ENCODE results near the gene PPM1H. TPM values are rescaled to one million over a fixed set of nuclear protein-coding genes. Genes with fewer than 3 reads are reported as not detected.
A peak's percentile ranks its signal among the peaks of the same experiment; 100 is the strongest.
"Not testable (repeated sequence)": the region's sequence is repeated elsewhere in the genome, so short reads cannot be mapped to it uniquely, and the experiment has no call there.

PPM1H gene
- total and polyA plus RNA-seq, 4 donors = 2.3 to 7.2 (median 4.1) TPM

DNA sequence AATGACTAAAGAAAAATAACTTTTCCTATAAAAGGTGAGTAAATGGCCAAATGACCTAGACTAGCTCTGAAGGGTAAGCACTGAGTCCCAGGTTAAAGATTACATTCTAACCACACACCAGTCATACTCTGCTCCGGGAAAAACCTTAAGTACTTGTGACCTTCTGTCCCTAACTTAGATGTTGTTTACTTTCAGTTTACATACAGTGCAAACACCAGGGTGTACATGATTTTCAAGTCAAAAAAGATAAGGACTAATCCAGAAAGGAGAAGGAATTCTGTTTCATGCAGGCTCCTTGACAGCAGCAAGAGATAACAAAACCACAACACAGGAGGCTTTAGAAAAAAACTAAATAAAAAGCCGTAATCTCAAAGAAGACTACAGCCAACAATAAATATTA, 174.2 kb downstream of the PPM1H start:
- Histone ChIP-seq H3K4me3 (ENCODE audit: low read depth in 1 of 3, low read length in 3 of 3) (no peak overlapping the region), H3K9ac (ENCODE audit: low read depth in 1 of 2, low read length in 2 of 2) (no peak overlapping the region), H3K9me3 (ENCODE audit: control insufficient read depth in 4 of 4, low read length in 3 of 4) (no peaks in the 10 kb centered on the region), H3K27ac (ENCODE audit: low read depth in 1 of 2, low read length in 2 of 2) (peak overlapping the region in 1 of 2 donors; percentile 15), H3K4me1 (ENCODE audit: control insufficient read depth in 4 of 4, insufficient read depth in 4 of 4, low read length in 3 of 4) (peaks cover 3 to 17% (median 9%) of the 10 kb centered on the region in 4 donors), H3K36me3 (ENCODE audit: control insufficient read depth in 4 of 4, insufficient read depth in 3 of 4, low read depth in 1 of 4, low read length in 3 of 4) (no peaks in the 10 kb centered on the region), H3K27me3 (ENCODE audit: control insufficient read depth in 4 of 4, insufficient read depth in 4 of 4, low read length in 3 of 4) (no peaks in the 10 kb centered on the region)
- TF ChIP-seq HNF4A (conservative IDR thresholded peaks at IDR 0.05) (peak; percentile 73 to 75), JUND (IDR thresholded peaks at IDR 0.05) (no peak), HNF4G (IDR thresholded peaks at IDR 0.05) (peak; percentile 27), TAF1 (conservative IDR thresholded peaks at IDR 0.05) (no peak), SP1 (IDR thresholded peaks at IDR 0.05) (peak; percentile 61), RAD21 (IDR thresholded peaks at IDR 0.05) (peak in 1 of 2 donors; percentile 21), RXRA (IDR thresholded peaks at IDR 0.05) (peak; percentile 49 to 60), FOXA2 (IDR thresholded peaks at IDR 0.05) (peak; percentile 68), YY1 (IDR thresholded peaks at IDR 0.05) (peak; percentile 18), NR2F2 (IDR thresholded peaks at IDR 0.05) (peak; percentile 54)
- TF ChIP-seq, protein P1, sequence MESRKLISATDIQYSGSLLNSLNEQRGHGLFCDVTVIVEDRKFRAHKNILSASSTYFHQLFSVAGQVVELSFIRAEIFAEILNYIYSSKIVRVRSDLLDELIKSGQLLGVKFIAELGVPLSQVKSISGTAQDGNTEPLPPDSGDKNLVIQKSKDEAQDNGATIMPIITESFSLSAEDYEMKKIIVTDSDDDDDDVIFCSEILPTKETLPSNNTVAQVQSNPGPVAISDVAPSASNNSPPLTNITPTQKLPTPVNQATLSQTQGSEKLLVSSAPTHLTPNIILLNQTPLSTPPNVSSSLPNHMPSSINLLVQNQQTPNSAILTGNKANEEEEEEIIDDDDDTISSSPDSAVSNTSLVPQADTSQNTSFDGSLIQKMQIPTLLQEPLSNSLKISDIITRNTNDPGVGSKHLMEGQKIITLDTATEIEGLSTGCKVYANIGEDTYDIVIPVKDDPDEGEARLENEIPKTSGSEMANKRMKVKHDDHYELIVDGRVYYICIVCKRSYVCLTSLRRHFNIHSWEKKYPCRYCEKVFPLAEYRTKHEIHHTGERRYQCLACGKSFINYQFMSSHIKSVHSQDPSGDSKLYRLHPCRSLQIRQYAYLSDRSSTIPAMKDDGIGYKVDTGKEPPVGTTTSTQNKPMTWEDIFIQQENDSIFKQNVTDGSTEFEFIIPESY (IDR thresholded peaks at IDR 0.05) = no peak
- DNase-seq (ENCODE audit: low spot score) = no peak
- 31% methylated on average over 2 of the region's 2 CpGs for WGBS

- Histone ChIP-seq H3K4me1 (ENCODE audit: control insufficient read depth in 4 of 4, insufficient read depth in 4 of 4, low read length in 3 of 4) (peaks cover 3 to 17% (median 9%) of the 10 kb centered on the region in 4 donors), H3K27ac (ENCODE audit: low read depth in 1 of 2, low read length in 2 of 2) (peak overlapping the region in 1 of 2 donors; percentile 15)
- not testable (repeated sequence) for H3K27me3 ChIP-seq (ENCODE audit: control insufficient read depth in 4 of 4, insufficient read depth in 4 of 4, low read length in 3 of 4); H3K9me3 ChIP-seq (ENCODE audit: control insufficient read depth in 4 of 4, low read length in 3 of 4); H3K9ac ChIP-seq (ENCODE audit: low read depth in 1 of 2, low read length in 2 of 2); DNase-seq (ENCODE audit: low spot score); H3K36me3 ChIP-seq (ENCODE audit: control insufficient read depth in 4 of 4, insufficient read depth in 3 of 4, low read depth in 1 of 4, low read length in 3 of 4); H3K4me3 ChIP-seq (ENCODE audit: low read depth in 1 of 3, low read length in 3 of 3)
- WGBS = 57% methylated on average over 3 of the region's 3 CpGs
Observed at GRCh38 chr12:62760341-62760740, 174.6 kb downstream of the PPM1H start.

DNA sequence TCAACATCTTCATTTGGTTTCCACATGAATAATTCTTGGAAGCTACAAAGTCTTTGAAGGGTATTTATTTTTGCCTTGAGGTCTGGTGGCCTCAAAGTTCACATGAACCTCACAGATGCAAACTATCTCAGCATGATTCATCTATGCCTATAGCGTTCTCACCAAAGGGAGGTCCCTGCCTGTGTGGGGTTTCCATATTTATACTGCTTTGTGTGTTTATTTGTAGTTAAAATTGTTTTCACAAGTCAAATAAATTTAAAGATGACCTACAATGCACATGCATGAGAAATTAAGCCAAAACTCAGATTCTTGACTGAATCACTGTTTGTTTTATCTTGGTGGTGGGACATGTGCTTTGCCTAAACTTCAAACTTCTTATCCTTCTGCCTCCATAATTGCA, 176.7 kb downstream of the PPM1H start:
- no peak overlapping the region for H3K4me3 ChIP-seq (ENCODE audit: low read depth in 1 of 3, low read length in 3 of 3)
- no peak overlapping the region for H3K27ac ChIP-seq (ENCODE audit: low read depth in 1 of 2, low read length in 2 of 2)
- H3K36me3 ChIP-seq (ENCODE audit: control insufficient read depth in 4 of 4, insufficient read depth in 3 of 4, low read depth in 1 of 4, low read length in 3 of 4) = no peaks in the 10 kb centered on the region
- TF ChIP-seq, protein P2, sequence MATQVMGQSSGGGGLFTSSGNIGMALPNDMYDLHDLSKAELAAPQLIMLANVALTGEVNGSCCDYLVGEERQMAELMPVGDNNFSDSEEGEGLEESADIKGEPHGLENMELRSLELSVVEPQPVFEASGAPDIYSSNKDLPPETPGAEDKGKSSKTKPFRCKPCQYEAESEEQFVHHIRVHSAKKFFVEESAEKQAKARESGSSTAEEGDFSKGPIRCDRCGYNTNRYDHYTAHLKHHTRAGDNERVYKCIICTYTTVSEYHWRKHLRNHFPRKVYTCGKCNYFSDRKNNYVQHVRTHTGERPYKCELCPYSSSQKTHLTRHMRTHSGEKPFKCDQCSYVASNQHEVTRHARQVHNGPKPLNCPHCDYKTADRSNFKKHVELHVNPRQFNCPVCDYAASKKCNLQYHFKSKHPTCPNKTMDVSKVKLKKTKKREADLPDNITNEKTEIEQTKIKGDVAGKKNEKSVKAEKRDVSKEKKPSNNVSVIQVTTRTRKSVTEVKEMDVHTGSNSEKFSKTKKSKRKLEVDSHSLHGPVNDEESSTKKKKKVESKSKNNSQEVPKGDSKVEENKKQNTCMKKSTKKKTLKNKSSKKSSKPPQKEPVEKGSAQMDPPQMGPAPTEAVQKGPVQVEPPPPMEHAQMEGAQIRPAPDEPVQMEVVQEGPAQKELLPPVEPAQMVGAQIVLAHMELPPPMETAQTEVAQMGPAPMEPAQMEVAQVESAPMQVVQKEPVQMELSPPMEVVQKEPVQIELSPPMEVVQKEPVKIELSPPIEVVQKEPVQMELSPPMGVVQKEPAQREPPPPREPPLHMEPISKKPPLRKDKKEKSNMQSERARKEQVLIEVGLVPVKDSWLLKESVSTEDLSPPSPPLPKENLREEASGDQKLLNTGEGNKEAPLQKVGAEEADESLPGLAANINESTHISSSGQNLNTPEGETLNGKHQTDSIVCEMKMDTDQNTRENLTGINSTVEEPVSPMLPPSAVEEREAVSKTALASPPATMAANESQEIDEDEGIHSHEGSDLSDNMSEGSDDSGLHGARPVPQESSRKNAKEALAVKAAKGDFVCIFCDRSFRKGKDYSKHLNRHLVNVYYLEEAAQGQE (IDR thresholded peaks at IDR 0.05) = no peak
- TF ChIP-seq RAD21 (IDR thresholded peaks at IDR 0.05) (no peak), RXRA (IDR thresholded peaks at IDR 0.05) (no peak), HNF4A (conservative IDR thresholded peaks at IDR 0.05) (no peak)
- peaks cover 3 to 17% (median 9%) of the 10 kb centered on the region in 4 donors for H3K4me1 ChIP-seq (ENCODE audit: control insufficient read depth in 4 of 4, insufficient read depth in 4 of 4, low read length in 3 of 4)
- H3K27me3 ChIP-seq (ENCODE audit: control insufficient read depth in 4 of 4, insufficient read depth in 4 of 4, low read length in 3 of 4) = no peaks in the 10 kb centered on the region
- DNase-seq (ENCODE audit: low spot score) = no peak
- no peaks in the 10 kb centered on the region for H3K9me3 ChIP-seq (ENCODE audit: control insufficient read depth in 4 of 4, low read length in 3 of 4)
- H3K9ac ChIP-seq (ENCODE audit: low read depth in 1 of 2, low read length in 2 of 2) = no peak overlapping the region
- 92% methylated on average over 1 of the region's 1 CpG for WGBS

All from liver (tissue), 9 donors.